G401 (cell line): ENCODE measurements around the gene KRTAP13-1. TPM values are rescaled to one million over a fixed set of nuclear protein-coding genes. Genes with fewer than 3 reads are reported as not detected.

Experiments
- DNase-seq: peaks from one replicate; pipeline ENCODE4 v3.0.0-alpha.2; 2015; ENCODE audit warnings: low spot score
- in situ Hi-C: cut with HindIII; loops from 2 replicates; pipeline ENCODE4 v1.10.0; 2016; ENCODE audit warnings: low sequenced_read_pairs, mixed read lengths
- total RNA-seq: library from RNA; depleted of rRNA; stranded (reverse); fragments of >200 nt; shearing (Covaris generic); gene quantifications from 2 replicates; pipeline ENCODE4 v1.2.3, GENCODE V29; 2014; rRNA removed

Gene KRTAP13-1
- total RNA-seq, 1 experiment from 2014 or later = not detected

DNA sequence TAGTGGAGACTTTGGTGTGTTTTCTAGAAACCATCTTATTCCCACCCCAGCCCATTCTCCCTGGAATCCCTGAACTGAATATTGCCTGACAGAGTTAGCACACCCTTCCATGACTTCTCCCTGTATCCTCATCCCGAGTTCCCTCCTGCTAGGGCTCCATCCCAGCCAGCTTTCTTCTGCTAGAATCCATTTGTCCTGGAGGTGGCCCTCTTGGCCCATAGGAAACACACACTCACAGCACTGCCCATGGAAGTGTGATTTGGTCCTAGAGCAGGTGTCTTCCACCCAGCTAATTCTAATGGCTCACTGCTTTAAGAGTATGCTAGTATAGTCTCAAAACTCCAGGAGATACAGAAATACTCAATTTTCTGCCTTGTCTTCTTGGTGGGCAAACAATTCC lies 48.4 kb downstream of the KRTAP13-1 start:
- no peak for DNase-seq
- in situ Hi-C loops = no loop called here

Other genes with a start within 250 kb of the KRTAP13-1 start
- gene CLDN17, start 229.2 kb upstream of the KRTAP13-1 start, total RNA-seq = not detected in 2 replicates
- not detected in 2 replicates for gene CLDN8, start 179.9 kb upstream of the KRTAP13-1 start, total RNA-seq
- gene KRTAP24-1, start 113.1 kb upstream of the KRTAP13-1 start, total RNA-seq = not detected in 2 replicates
- gene KRTAP25-1, start 106.5 kb upstream of the KRTAP13-1 start, total RNA-seq = not detected in 2 replicates
- not detected in 2 replicates for gene KRTAP26-1, start 75.7 kb upstream of the KRTAP13-1 start, total RNA-seq
- gene KRTAP27-1, start 58.3 kb upstream of the KRTAP13-1 start, total RNA-seq = not detected in 2 replicates
- not detected in 2 replicates for gene KRTAP23-1, start 47.4 kb upstream of the KRTAP13-1 start, total RNA-seq
- not detected in 2 replicates for gene KRTAP13-2, start 23.8 kb upstream of the KRTAP13-1 start, total RNA-seq
- gene KRTAP13-3, start 29.9 kb downstream of the KRTAP13-1 start, total RNA-seq = not detected in 2 replicates
- not detected in 2 replicates for gene KRTAP13-4, start 34.2 kb downstream of the KRTAP13-1 start, total RNA-seq
- gene KRTAP15-1, start 44.2 kb downstream of the KRTAP13-1 start, total RNA-seq = not detected in 2 replicates
- gene KRTAP19-1, start 84.3 kb downstream of the KRTAP13-1 start, total RNA-seq = not detected in 2 replicates
- gene KRTAP19-2, start 91.4 kb downstream of the KRTAP13-1 start, total RNA-seq = not detected in 2 replicates
- not detected in 2 replicates for gene KRTAP19-3, start 96.0 kb downstream of the KRTAP13-1 start, total RNA-seq
- not detected in 2 replicates for gene KRTAP19-4, start 101.1 kb downstream of the KRTAP13-1 start, total RNA-seq
- gene KRTAP19-5, start 106.1 kb downstream of the KRTAP13-1 start, total RNA-seq = not detected in 2 replicates
- gene KRTAP19-6, start 145.8 kb downstream of the KRTAP13-1 start, total RNA-seq = not detected in 2 replicates
- not detected in 2 replicates for gene KRTAP19-7, start 165.3 kb downstream of the KRTAP13-1 start, total RNA-seq
- gene KRTAP22-2, start 194.4 kb downstream of the KRTAP13-1 start, total RNA-seq = not detected in 2 replicates
- not detected in 2 replicates for gene KRTAP6-3, start 196.4 kb downstream of the KRTAP13-1 start, total RNA-seq
- not detected in 2 replicates for gene KRTAP6-2, start 202.9 kb downstream of the KRTAP13-1 start, total RNA-seq
- gene KRTAP22-1, start 205.1 kb downstream of the KRTAP13-1 start, total RNA-seq = not detected in 2 replicates
- not detected in 2 replicates for gene KRTAP6-1, start 217.9 kb downstream of the KRTAP13-1 start, total RNA-seq
- not detected in 2 replicates for gene KRTAP20-1, start 220.4 kb downstream of the KRTAP13-1 start, total RNA-seq
- not detected in 2 replicates for gene KRTAP20-4, start 224.6 kb downstream of the KRTAP13-1 start, total RNA-seq
- not detected in 2 replicates for gene KRTAP20-2, start 239.2 kb downstream of the KRTAP13-1 start, total RNA-seq
- gene KRTAP20-3, start 246.8 kb downstream of the KRTAP13-1 start, total RNA-seq = not detected in 2 replicates